22Rv1 (cell line): Measurements from ENCODE around the gene TMED7.

ENCODE experiments used
- H3K27ac ChIP-seq: fragments of 450-650 bp; 2 replicates; pipeline ENCODE4 v1.5.1; 2017
- CTCF ChIP-seq: fragments of 450-650 bp; IDR thresholded peaks from 2 replicates; pipeline ENCODE4 v1.5.1; 2017; ENCODE audit warnings: mild to moderate bottlenecking
- ZFX ChIP-seq: fragments of 450-650 bp; IDR thresholded peaks from 2 replicates; pipeline ENCODE4 v1.6.1; 2017; ENCODE audit warnings: antibody characterized with exemption, borderline replicate concordance

The TMED7 gene

GRCh38 chr5:115575167-115576070, 50.4 kb downstream of the TMED7 start:
- TF ChIP-seq CTCF: no peak
- TF ChIP-seq ZFX: no peak
- H3K27ac ChIP-seq: no peak overlapping the region

GRCh38 chr5:115573133-115573532, 52.7 kb downstream of the TMED7 start:
- no peak for TF ChIP-seq CTCF
- TF ChIP-seq ZFX: no peak
- H3K27ac ChIP-seq: no peak overlapping the region

- H3K27ac ChIP-seq: no peak overlapping the region
- TF ChIP-seq ZFX: no peak
- TF ChIP-seq CTCF: 0 out of 2 replicates have a peak, but pooled peaks have one; percentile 15
These were observed 54.4 kb downstream of the TMED7 start for GRCh38 chr5:115571441-115571878.

GRCh38 chr5:115568668-115569067, 57.2 kb downstream of the TMED7 start:
- no peak overlapping the region for H3K27ac ChIP-seq
- TF ChIP-seq ZFX (no peak), CTCF (no peak)

GRCh38 chr5:115565233-115565632, 60.6 kb downstream of the TMED7 start:
- TF ChIP-seq CTCF (no peak), ZFX (no peak)
- no peak overlapping the region for H3K27ac ChIP-seq
